HG03066 (cell line): ENCODE results near the gene SERPINA10.
"Not testable (repeated sequence)": the region's sequence is repeated elsewhere in the genome, so short reads cannot be mapped to it uniquely, and the experiment has no call there.

Experiments
- ATAC-seq: cut with Tn5 transposase; IDR thresholded peaks from one replicate; pipeline ENCODE4 v1.9.1; 2021; ENCODE audit warnings: low read depth; ENCODE audit not compliant: unreplicated experiment

SERPINA10 gene

GRCh38 chr14:94314890-94315289 lies 21.8 kb upstream of the SERPINA10 start:
- ATAC-seq, result no peak

GRCh38 chr14:94313991-94314655 lies 21.1 kb upstream of the SERPINA10 start:
- ATAC-seq, result no peak

GRCh38 chr14:94312481-94313246 lies 19.6 kb upstream of the SERPINA10 start:
- ATAC-seq, result no peak

GRCh38 chr14:94310248-94310647 lies 17.2 kb upstream of the SERPINA10 start:
- ATAC-seq, result no peak

GRCh38 chr14:94309721-94310120 lies 16.7 kb upstream of the SERPINA10 start:
- no peak for ATAC-seq

- ATAC-seq, result no peak
Measured at GRCh38 chr14:94307410-94307992, 14.4 kb upstream of the SERPINA10 start.

- ATAC-seq, result no peak
Measured at GRCh38 chr14:94306047-94306978, 13.2 kb upstream of the SERPINA10 start.

GRCh38 chr14:94305620-94306019 lies 12.6 kb upstream of the SERPINA10 start:
- ATAC-seq, result no peak

GRCh38 chr14:94304243-94304642 lies 11.2 kb upstream of the SERPINA10 start:
- ATAC-seq, result no peak

GRCh38 chr14:94303111-94303510 lies 10.0 kb upstream of the SERPINA10 start:
- no peak for ATAC-seq

- no peak for ATAC-seq
Measured at GRCh38 chr14:94298130-94298529, 5.1 kb upstream of the SERPINA10 start.

- not testable (repeated sequence) for ATAC-seq
Measured at GRCh38 chr14:94296181-94296545, 3.1 kb upstream of the SERPINA10 start.

GRCh38 chr14:94295360-94296180 lies 2.5 kb upstream of the SERPINA10 start:
- ATAC-seq, result no peak

- ATAC-seq, result no peak
Measured at GRCh38 chr14:94293578-94293924, 483 bp upstream of the SERPINA10 start.

GRCh38 chr14:94292526-94292871 lies 569 bp downstream of the SERPINA10 start:
- ATAC-seq, result no peak

- ATAC-seq, result no peak
Measured at GRCh38 chr14:94291906-94292525, 1.1 kb downstream of the SERPINA10 start.

- ATAC-seq, result no peak
Measured at GRCh38 chr14:94291159-94291905, 1.7 kb downstream of the SERPINA10 start.

GRCh38 chr14:94290197-94290596 lies 2.9 kb downstream of the SERPINA10 start:
- ATAC-seq, result no peak
